Vagina (tissue), 2 donors: ENCODE results near the gene NAT10.

Experiments used
- CTCF ChIP-seq, 3 experiments: fragments of 450-650 bp in 2 of 3; fragments of 200-600 bp in 1 of 3; sonication (generic) in 1 of 3; IDR thresholded peaks; one replicate each; pipeline ENCODE4 v1.5.1; 2017 to 2019; ENCODE audit warnings: antibody characterized with exemption in 3 of 3, mild to moderate bottlenecking in 2 of 3, moderate library complexity in 2 of 3
- POLR2A ChIP-seq, 2 donors: fragments of 450-650 bp; IDR thresholded peaks; one replicate each; pipeline ENCODE4 v1.6.1; 2017; ENCODE audit warnings: antibody characterized with exemption in 2 of 2, mild to moderate bottlenecking in 2 of 2, moderate library complexity in 2 of 2

GRCh38 chr11:34124885-34125668, 19.6 kb downstream of the NAT10 start:
- TF ChIP-seq CTCF (IDR thresholded peaks at IDR 0.05) (no peak), POLR2A (IDR thresholded peaks at IDR 0.05) (no peak)
